VCaP (cell line): ENCODE measurements around the gene TEDC1.

Experiments
- H3K27ac ChIP-seq: fragments of 450-650 bp; 2 replicates; pipeline ENCODE4 v1.5.1; 2017
- CTCF ChIP-seq: fragments of 450-650 bp; conservative IDR thresholded peaks from 2 replicates; pipeline ENCODE4 v1.5.1; 2017; ENCODE audit warnings: mild to moderate bottlenecking, moderate library complexity

TEDC1 gene

GRCh38 chr14:105486974-105487448 is 4.0 kb upstream of the TEDC1 start:
- no peak overlapping the region for H3K27ac ChIP-seq
- TF ChIP-seq CTCF = no peak

- TF ChIP-seq CTCF = no peak
- no peak overlapping the region for H3K27ac ChIP-seq
Observed at GRCh38 chr14:105487449-105487985, 3.5 kb upstream of the TEDC1 start.

- peak overlapping the region; percentile 89 for H3K27ac ChIP-seq
- no peak for TF ChIP-seq CTCF
Observed at GRCh38 chr14:105487986-105488777, 2.9 kb upstream of the TEDC1 start.

- no peak for TF ChIP-seq CTCF
- peak overlapping the region; percentile 89 for H3K27ac ChIP-seq
Observed at GRCh38 chr14:105488781-105489541, 2.1 kb upstream of the TEDC1 start.

GRCh38 chr14:105489542-105490266 is 1.3 kb upstream of the TEDC1 start:
- peak overlapping the region; percentile 89 for H3K27ac ChIP-seq
- TF ChIP-seq CTCF = peak; percentile 71

GRCh38 chr14:105490267-105490571 is 827 bp upstream of the TEDC1 start:
- peak overlapping the region; percentile 89 for H3K27ac ChIP-seq
- no peak for TF ChIP-seq CTCF
